ENCODE results near the gene WDR33. TPM values are rescaled to one million over a fixed set of nuclear protein-coding genes. Genes with fewer than 3 reads are reported as not detected.

WDR33 gene
- total RNA-seq, 2 experiments from 2014 or later: 61.1 to 63.2 TPM

DNA sequence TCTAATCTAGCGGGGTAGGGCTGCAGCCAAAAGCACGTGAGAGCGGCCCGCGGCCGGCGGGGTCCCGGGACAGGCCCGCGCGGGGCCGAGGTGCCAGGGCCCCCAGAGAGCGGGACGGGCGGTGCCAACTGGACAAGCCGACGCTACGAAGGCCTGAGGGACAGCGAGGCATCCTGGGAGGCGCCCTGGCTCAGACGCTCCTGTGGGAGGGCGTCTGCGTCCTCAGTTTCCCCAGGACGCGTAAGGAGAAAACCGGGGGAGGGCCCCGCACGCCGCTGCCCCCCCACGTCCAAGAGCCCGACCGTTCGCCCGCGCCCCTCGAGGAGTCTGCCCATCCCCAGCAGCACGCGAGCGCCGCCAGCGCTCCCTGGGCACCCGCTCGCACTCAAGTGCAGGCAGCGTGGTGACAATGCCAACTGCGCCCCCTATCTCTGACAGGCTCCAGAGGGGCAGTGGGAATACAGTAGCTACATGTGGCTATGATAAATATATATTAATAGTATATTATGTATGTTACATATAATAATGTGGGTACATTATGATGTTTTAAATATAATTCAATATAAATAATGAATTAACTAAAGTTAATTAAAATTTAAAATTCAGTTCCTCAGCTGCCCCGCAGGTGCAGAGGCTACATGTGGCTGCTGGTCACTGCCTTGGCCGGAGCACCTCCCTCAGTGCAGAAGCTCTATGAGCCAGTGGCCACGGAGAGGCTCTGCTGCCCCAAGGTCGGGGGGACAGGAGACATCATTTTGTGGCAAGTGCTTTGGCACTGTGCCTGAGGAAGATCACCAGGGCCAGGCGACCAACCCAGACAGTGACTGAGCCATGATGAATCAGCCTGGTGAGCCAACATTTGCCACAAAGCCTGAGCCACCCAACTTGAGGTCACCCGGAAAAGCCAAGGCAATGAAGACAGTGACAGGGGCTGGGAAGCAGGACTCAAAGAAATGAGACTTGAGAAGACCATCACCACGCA lies 115.2 kb downstream of the WDR33 start:
- peak; percentile 74 for DNase-seq
- Mint-ChIP-seq H3K36me3 (ENCODE audit: low read depth) (peaks cover 8% of the 10 kb centered on the region), H3K4me3 (no peak overlapping the region), H3K27ac (no peak overlapping the region), H3K4me1 (ENCODE audit: low read depth) (peaks cover 7% of the 10 kb centered on the region), H3K9me3 (peaks cover 13% of the 10 kb centered on the region), H3K27me3 (ENCODE audit: low read depth) (no peaks in the 10 kb centered on the region)
- intact Hi-C loops (cut with micrococcal nuclease): loop anchor here (1.0 kb wide), 1 partner anchor 104 kb away; no protein-coding TSS in a partner anchor
- CTCF ChIA-PET: interaction anchor here (0.7 kb wide), 2 partner anchors 9 to 105 kb away, joined by 3 read pairs; no protein-coding TSS in a partner anchor

DNA sequence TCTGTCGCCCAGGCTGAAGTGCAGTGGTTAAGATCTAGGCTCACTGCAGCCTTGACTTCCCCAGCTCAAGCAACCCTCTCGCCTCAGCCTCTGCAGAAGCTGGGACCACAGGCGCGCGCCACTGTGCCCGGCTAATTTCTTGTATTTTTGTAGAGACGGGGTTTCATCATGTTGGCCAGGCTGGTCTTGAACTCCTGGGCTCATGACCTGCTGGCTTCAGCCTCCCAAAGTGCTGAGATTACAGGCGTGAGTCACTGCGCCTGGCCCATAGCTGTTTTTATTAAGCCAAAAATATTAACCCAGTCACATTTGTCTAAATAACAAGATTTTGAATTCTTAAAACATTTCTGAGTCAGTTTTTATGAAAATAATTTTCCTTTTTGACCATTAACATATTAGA lies 116.0 kb downstream of the WDR33 start:
- DNase-seq: no peak
- CTCF ChIA-PET: no interaction called here
- no peak overlapping the region for H3K4me3 Mint-ChIP-seq
- H3K36me3 Mint-ChIP-seq (ENCODE audit: low read depth): peaks cover 8% of the 10 kb centered on the region
- intact Hi-C loops (cut with micrococcal nuclease): loop anchor here (1.0 kb wide), 1 partner anchor 104 kb away; no protein-coding TSS in a partner anchor
- no peaks in the 10 kb centered on the region for H3K27me3 Mint-ChIP-seq (ENCODE audit: low read depth)
- no peaks in the 10 kb centered on the region for H3K4me1 Mint-ChIP-seq (ENCODE audit: low read depth)
- peaks cover 16% of the 10 kb centered on the region for H3K9me3 Mint-ChIP-seq
- no peak overlapping the region for H3K27ac Mint-ChIP-seq

- Mint-ChIP-seq H3K27ac (no peak overlapping the region), H3K27me3 (ENCODE audit: low read depth) (peaks cover 3% of the 10 kb centered on the region), H3K4me1 (ENCODE audit: low read depth) (no peaks in the 10 kb centered on the region), H3K9me3 (peaks cover 18% of the 10 kb centered on the region), H3K4me3 (no peak overlapping the region), H3K36me3 (ENCODE audit: low read depth) (peaks cover 8% of the 10 kb centered on the region)
- intact Hi-C loops (cut with micrococcal nuclease): no loop called here
- CTCF ChIA-PET: no interaction called here
- no peak for DNase-seq
Observed at GRCh38 chr2:127690696-127691095, 120.3 kb downstream of the WDR33 start.

DNA sequence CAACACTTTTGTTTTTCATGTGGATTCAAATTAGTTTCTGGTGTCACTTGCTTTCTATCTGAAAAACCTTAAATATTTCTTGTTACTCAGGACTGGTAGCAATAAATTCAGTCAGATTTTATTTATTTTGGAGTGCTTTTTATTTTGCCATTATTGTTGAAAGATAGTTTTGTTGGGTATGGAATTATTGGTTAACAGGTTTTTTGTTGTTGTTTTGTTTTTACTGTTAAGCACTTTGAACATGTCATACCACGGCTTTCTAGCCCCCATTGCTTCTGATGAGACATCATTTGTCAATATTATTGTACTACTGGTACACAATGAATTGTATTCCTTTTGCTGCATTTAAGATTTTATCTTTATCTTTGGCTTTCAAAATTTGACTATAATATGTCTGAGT lies 122.6 kb downstream of the WDR33 start:
- intact Hi-C loops (cut with micrococcal nuclease): no loop called here
- Mint-ChIP-seq H3K4me3 (no peak overlapping the region), H3K9me3 (peaks cover 18% of the 10 kb centered on the region), H3K4me1 (ENCODE audit: low read depth) (no peaks in the 10 kb centered on the region), H3K27ac (no peak overlapping the region), H3K27me3 (ENCODE audit: low read depth) (peaks cover 3% of the 10 kb centered on the region), H3K36me3 (ENCODE audit: low read depth) (peaks cover 8% of the 10 kb centered on the region)
- CTCF ChIA-PET: interaction anchor here (0.6 kb wide), 1 partner anchor 719 kb away, joined by 3 read pairs; no protein-coding TSS in a partner anchor
- DNase-seq: no peak

- H3K4me3 Mint-ChIP-seq: no peak overlapping the region
- H3K9me3 Mint-ChIP-seq: peaks cover 5% of the 10 kb centered on the region
- CTCF ChIA-PET: interaction anchor here (0.6 kb wide), 1 partner anchor 67 kb away, joined by 3 read pairs; no protein-coding TSS in a partner anchor
- intact Hi-C loops (cut with micrococcal nuclease): no loop called here
- H3K4me1 Mint-ChIP-seq (ENCODE audit: low read depth): no peaks in the 10 kb centered on the region
- H3K27ac Mint-ChIP-seq: no peak overlapping the region
- DNase-seq: no peak
- peaks cover 3% of the 10 kb centered on the region for H3K27me3 Mint-ChIP-seq (ENCODE audit: low read depth)
- no peaks in the 10 kb centered on the region for H3K36me3 Mint-ChIP-seq (ENCODE audit: low read depth)
Observed at GRCh38 chr2:127685410-127686080, 125.4 kb downstream of the WDR33 start.

GRCh38 chr2:127683757-127684156 lies 127.2 kb downstream of the WDR33 start:
- Mint-ChIP-seq H3K4me3 (no peak overlapping the region), H3K9me3 (peaks cover 1% of the 10 kb centered on the region), H3K27me3 (ENCODE audit: low read depth) (peaks cover 3% of the 10 kb centered on the region), H3K27ac (no peak overlapping the region), H3K4me1 (ENCODE audit: low read depth) (no peaks in the 10 kb centered on the region), H3K36me3 (ENCODE audit: low read depth) (no peaks in the 10 kb centered on the region)
- CTCF ChIA-PET: interaction anchor here (1.4 kb wide), 1 partner anchor 92 kb away, joined by 5 read pairs; no protein-coding TSS in a partner anchor
- DNase-seq: no peak
- intact Hi-C loops (cut with micrococcal nuclease): no loop called here

- Mint-ChIP-seq H3K4me3 (no peak overlapping the region), H3K9me3 (peaks cover 1% of the 10 kb centered on the region), H3K36me3 (ENCODE audit: low read depth) (no peaks in the 10 kb centered on the region), H3K4me1 (ENCODE audit: low read depth) (no peaks in the 10 kb centered on the region), H3K27ac (no peak overlapping the region), H3K27me3 (ENCODE audit: low read depth) (no peaks in the 10 kb centered on the region)
- CTCF ChIA-PET: interaction anchor here (1.4 kb wide), 1 partner anchor 92 kb away, joined by 5 read pairs; no protein-coding TSS in a partner anchor
- DNase-seq: no peak
- intact Hi-C loops (cut with micrococcal nuclease): no loop called here
Observed at GRCh38 chr2:127683056-127683455, 127.9 kb downstream of the WDR33 start.

DNA sequence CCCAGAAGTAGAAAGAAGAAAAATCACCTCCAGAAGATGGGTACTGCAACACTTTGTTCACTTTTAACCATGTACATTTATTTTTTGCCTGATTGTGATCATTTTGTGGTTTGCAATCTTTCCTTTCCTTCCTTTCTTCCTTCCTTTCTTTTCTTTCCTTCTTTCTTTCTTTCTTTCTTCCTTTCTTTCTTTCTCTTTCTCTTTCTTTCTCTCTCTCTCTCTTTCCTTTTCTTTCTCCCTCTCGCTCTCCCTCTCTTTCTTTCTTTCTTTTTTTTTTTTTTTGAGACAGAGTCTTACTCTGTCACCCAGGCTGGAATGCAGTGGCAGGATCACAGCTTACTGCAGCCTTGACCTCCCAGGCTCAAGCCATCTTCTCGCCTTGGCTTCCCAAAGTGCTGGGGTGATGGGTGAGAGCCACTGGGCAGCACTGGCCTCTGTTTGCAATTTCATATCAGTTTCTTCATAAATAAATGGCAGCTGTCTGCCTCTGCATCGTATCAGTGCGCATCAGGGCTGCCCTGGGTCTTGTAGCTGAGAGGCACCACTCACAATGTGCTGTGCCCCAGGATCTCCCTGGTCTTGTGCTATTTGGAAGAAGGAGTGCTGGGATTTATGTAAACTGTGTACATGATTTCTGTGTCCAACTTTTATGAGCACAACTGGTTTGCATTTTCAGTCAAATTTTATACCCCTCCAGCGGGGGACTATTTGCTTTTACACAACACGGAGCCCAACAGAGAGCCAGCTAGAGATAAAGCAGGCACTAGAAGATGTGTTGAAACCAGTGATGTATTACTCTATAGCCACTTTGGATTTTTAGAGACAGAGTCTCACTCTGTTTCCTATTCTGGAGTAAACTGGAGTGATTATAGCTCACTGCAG lies 128.8 kb downstream of the WDR33 start:
- intact Hi-C loops (cut with micrococcal nuclease): no loop called here
- Mint-ChIP-seq H3K9me3 (no peaks in the 10 kb centered on the region), H3K4me1 (ENCODE audit: low read depth) (no peaks in the 10 kb centered on the region), H3K27me3 (ENCODE audit: low read depth) (peaks cover 3% of the 10 kb centered on the region), H3K27ac (no peak overlapping the region), H3K4me3 (no peak overlapping the region), H3K36me3 (ENCODE audit: low read depth) (no peaks in the 10 kb centered on the region)
- CTCF ChIA-PET: interaction anchor here (1.4 kb wide), 1 partner anchor 91 kb away, joined by 5 read pairs; no protein-coding TSS in a partner anchor
- DNase-seq: no peak

DNA sequence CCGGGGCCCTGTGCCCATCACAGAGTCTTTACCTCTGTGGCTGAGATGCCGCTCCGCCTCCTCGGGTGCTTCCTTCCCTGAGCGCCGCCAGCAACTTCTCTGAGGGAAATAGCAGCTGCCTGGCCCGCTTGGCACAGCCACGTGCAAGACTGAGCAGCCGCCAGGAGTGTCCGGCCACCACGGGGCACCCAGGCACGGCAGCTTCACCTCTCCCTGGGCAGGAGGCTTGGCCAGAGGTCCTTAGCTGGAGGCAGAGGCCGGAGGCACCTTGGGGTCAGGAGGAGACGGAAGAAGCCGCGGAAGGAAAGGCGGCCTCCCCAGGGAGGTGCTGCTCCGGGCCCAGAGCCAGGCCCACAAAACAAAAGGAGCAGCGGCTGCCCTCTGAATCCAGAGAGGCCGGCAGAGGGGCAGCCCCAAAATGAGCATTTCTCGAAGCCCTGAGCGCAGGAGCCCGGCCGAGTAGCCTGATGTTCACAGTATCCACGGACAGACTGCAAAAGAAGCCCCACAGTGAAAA lies 129.6 kb downstream of the WDR33 start:
- intact Hi-C loops (cut with micrococcal nuclease): no loop called here
- Mint-ChIP-seq H3K27ac (no peak overlapping the region), H3K4me1 (ENCODE audit: low read depth) (no peaks in the 10 kb centered on the region), H3K9me3 (no peaks in the 10 kb centered on the region), H3K27me3 (ENCODE audit: low read depth) (peaks cover 9% of the 10 kb centered on the region), H3K36me3 (ENCODE audit: low read depth) (no peaks in the 10 kb centered on the region), H3K4me3 (no peak overlapping the region)
- no peak for DNase-seq
- CTCF ChIA-PET: no interaction called here

- intact Hi-C loops (cut with micrococcal nuclease): no loop called here
- Mint-ChIP-seq H3K4me1 (ENCODE audit: low read depth) (peaks cover 4% of the 10 kb centered on the region), H3K9me3 (no peaks in the 10 kb centered on the region), H3K4me3 (no peak overlapping the region), H3K27me3 (ENCODE audit: low read depth) (peaks cover 13% of the 10 kb centered on the region), H3K27ac (no peak overlapping the region), H3K36me3 (ENCODE audit: low read depth) (no peaks in the 10 kb centered on the region)
- CTCF ChIA-PET: no interaction called here
- DNase-seq: no peak
Observed at GRCh38 chr2:127680706-127681287, 130.2 kb downstream of the WDR33 start.

GRCh38 chr2:127679680-127680361 lies 131.2 kb downstream of the WDR33 start:
- CTCF ChIA-PET: no interaction called here
- no peak for DNase-seq
- Mint-ChIP-seq H3K27ac (no peak overlapping the region), H3K27me3 (ENCODE audit: low read depth) (peaks cover 16% of the 10 kb centered on the region), H3K9me3 (no peaks in the 10 kb centered on the region), H3K36me3 (ENCODE audit: low read depth) (no peaks in the 10 kb centered on the region), H3K4me3 (no peak overlapping the region), H3K4me1 (ENCODE audit: low read depth) (peaks cover 6% of the 10 kb centered on the region)
- intact Hi-C loops (cut with micrococcal nuclease): no loop called here

Data from activated naive CD4-positive, alpha-beta T cell treated with anti-CD3 and anti-CD28 coated beads for 36 hours (primary cell).